OCI-M1 (cell line): ENCODE measurements around the gene GPR135.

Source experiments
- DNase-seq: peaks from one replicate; lab custom pipeline; 2025; lab: John Stamatoyannopoulos, UW

The GPR135 gene

DNA sequence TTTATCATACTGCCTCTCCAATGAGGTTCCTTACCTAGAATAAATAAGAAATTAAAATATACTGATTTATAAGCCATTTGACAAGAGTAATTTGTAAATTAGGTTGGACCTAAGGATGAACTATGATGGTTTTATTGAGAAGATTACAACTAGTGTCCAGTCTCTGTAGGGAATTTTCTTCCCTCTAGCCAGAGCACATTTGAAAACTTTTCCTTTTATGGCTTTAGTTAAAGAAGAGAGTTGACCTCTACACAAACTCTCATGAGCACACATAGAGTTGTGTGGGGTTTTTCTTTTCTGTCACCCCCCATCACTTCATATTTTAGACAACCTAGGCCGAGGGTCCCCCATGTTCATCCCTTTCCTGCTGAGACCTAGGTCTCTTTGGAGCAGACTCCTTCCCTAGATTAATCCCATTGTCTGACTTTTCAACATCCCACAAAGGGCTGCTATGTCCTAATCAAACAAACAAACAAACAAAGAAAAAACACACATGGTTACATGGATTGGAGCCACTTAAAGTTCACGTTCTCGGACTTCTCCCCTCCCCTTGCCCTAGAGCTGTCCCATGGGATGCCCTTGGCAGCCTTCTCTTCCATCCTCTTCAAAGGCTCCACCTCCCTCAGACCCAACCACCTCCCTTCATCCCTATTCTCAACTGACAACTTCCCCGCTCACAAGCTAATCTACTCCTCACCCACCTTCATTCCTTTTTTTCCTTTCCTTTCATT is 40.7 kb downstream of the GPR135 start:
- DNase-seq: no peak

DNA sequence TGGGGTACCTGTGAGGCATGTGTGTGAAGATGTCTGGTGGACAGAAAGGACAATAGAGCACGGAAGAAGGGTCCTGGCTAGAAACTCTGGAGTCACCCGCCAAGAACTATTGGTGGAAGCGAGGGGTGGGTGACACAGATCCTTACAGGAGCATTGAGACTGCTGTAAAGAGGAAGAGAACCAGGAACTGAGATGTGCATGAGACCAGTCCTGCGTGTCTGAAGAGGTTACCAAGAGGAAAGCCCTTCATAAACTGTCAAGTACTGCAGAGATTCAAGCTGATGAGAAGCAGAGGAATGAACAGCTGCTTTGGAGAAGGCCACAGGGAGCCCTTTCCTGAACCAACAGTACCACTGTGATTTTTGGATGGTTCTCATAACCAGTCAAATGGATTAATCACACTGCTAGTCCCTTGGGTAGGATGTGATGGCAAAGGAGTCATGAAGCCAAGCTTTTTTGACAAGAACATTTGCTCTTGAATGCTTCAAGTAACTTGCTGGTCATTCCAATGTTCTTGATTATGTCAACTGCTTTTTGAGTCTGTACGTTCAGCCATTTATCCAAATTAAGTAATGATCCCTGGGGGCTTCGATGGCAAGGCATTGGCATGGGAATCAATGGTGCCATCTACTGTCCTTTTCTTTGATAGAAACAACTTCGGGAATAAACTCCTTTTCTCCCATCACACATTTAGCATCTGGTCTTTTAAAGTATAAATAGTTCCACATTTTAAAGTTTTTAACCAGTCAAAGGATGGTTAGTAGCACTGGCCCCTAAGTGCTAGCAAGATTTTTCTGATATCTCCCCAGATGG is 42.9 kb downstream of the GPR135 start:
- peak; percentile 2 for DNase-seq

GRCh38 chr14:59419303-59419702 is 45.9 kb downstream of the GPR135 start:
- DNase-seq: no peak

- DNase-seq: no peak
Measured at GRCh38 chr14:59417311-59417710, 47.9 kb downstream of the GPR135 start.

DNA sequence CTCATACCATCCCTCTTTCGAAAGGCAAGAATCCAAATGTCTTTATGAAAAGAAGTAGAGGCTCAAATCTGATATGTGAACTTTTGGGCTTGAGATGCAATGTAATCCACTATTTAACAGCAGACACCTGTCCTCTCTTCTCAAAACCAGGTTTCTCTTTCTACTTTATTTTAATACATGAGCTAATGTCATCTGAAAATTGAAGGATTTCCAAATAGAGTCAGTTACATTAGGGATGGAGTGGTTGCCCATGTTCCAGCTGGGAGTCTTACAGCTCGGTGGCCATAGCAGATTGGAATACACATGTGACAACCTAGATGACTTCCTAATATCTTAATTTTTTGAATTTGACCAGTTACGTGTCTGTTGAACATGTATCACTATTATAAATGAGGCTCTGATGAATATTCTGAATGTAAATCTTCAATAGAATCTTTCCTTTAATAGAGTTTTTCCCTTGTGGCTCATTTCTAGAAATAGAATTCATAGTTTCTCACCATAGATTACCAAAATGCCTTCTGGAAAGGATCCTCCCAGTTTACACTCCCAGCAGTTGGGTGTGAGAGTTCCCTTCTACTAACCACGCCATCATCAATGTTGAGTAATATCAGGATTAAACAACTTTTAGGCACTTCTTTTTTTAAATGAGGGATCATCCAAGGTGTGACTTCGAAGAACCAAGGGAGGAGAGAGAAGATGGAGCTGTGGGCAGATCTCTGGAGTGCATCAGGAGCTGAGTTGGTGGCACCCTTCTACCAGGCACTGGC is 49.2 kb downstream of the GPR135 start:
- no peak for DNase-seq
